Globus pallidus (tissue), 1 donor: ENCODE data around the gene ETV3.
"Not testable (repeated sequence)": the region's sequence is repeated elsewhere in the genome, so short reads cannot be mapped to it uniquely, and the experiment has no call there.

ENCODE experiments used
- DNase-seq: peaks from one replicate; pipeline ENCODE4 v3.0.0-alpha.2; 2015; ENCODE audit warnings: low spot score

Gene ETV3

GRCh38 chr1:157138220-157139051, at the start of gene ETV3:
ETV3 (minus strand) TSS chr1:157138395; CDS start chr1:157136352, 2,043 bp downstream.
- peak; percentile 87 for DNase-seq

GRCh38 chr1:157186281-157186992, 48.2 kb upstream of the ETV3 start:
- no peak for DNase-seq

- DNase-seq: no peak
These were observed 45.7 kb upstream of the ETV3 start for GRCh38 chr1:157183870-157184269.

- not testable (repeated sequence) for DNase-seq
These were observed 44.2 kb upstream of the ETV3 start for GRCh38 chr1:157182371-157182770.

GRCh38 chr1:157181790-157182189, 43.6 kb upstream of the ETV3 start:
- DNase-seq: no peak

GRCh38 chr1:157181258-157181657, 43.1 kb upstream of the ETV3 start:
- no peak for DNase-seq

- DNase-seq: no peak
These were observed 40.3 kb upstream of the ETV3 start for GRCh38 chr1:157178490-157178889.

- DNase-seq: no peak
These were observed 39.7 kb upstream of the ETV3 start for GRCh38 chr1:157177733-157178394.

- DNase-seq: no peak
These were observed 38.5 kb upstream of the ETV3 start for GRCh38 chr1:157176591-157177121.

GRCh38 chr1:157176016-157176415, 37.8 kb upstream of the ETV3 start:
- no peak for DNase-seq

GRCh38 chr1:157173900-157174410, 35.8 kb upstream of the ETV3 start:
- no peak for DNase-seq

GRCh38 chr1:157173241-157173640, 35.0 kb upstream of the ETV3 start:
- DNase-seq: not testable (repeated sequence)

GRCh38 chr1:157172591-157172990, 34.4 kb upstream of the ETV3 start:
- DNase-seq: not testable (repeated sequence)

- not testable (repeated sequence) for DNase-seq
These were observed 33.8 kb upstream of the ETV3 start for GRCh38 chr1:157171903-157172503.

- no peak for DNase-seq
These were observed 32.7 kb upstream of the ETV3 start for GRCh38 chr1:157170677-157171515.

- no peak for DNase-seq
These were observed 29.8 kb upstream of the ETV3 start for GRCh38 chr1:157168015-157168414.

GRCh38 chr1:157167437-157167836, 29.2 kb upstream of the ETV3 start:
- DNase-seq: no peak

GRCh38 chr1:157166590-157166989, 28.4 kb upstream of the ETV3 start:
- no peak for DNase-seq

GRCh38 chr1:157163273-157164127, 25.3 kb upstream of the ETV3 start:
- peak; percentile 33 for DNase-seq

- DNase-seq: no peak
These were observed 24.1 kb upstream of the ETV3 start for GRCh38 chr1:157162345-157162744.
